KOPT-K1 (cell line): ENCODE measurements around the gene FNIP2.
"Not testable (repeated sequence)": the region's sequence is repeated elsewhere in the genome, so short reads cannot be mapped to it uniquely, and the experiment has no call there.

ENCODE experiments used
- H3K27ac ChIP-seq: fragments of 200-600 bp; sonication (generic); 2 replicates; pipeline ENCODE4 v1.5.1; 2016; ENCODE audit warnings: antibody characterized with exemption, mild to moderate bottlenecking, low read depth, low read length; ENCODE audit not compliant: poor library complexity, severe bottlenecking
- H3K36me3 ChIP-seq: fragments of 200-600 bp; sonication (generic); 2 replicates; pipeline ENCODE4 v1.5.1; 2017; ENCODE audit warnings: antibody characterized with exemption, mild to moderate bottlenecking, low read length, moderate library complexity; ENCODE audit not compliant: insufficient read depth
- H3K9me3 ChIP-seq: fragments of 200-600 bp; sonication (generic); 2 replicates; pipeline ENCODE4 v1.5.1; 2017; ENCODE audit warnings: antibody characterized with exemption, low read length, mild to moderate bottlenecking; ENCODE audit not compliant: insufficient read depth, poor library complexity, severe bottlenecking

Gene FNIP2

DNA sequence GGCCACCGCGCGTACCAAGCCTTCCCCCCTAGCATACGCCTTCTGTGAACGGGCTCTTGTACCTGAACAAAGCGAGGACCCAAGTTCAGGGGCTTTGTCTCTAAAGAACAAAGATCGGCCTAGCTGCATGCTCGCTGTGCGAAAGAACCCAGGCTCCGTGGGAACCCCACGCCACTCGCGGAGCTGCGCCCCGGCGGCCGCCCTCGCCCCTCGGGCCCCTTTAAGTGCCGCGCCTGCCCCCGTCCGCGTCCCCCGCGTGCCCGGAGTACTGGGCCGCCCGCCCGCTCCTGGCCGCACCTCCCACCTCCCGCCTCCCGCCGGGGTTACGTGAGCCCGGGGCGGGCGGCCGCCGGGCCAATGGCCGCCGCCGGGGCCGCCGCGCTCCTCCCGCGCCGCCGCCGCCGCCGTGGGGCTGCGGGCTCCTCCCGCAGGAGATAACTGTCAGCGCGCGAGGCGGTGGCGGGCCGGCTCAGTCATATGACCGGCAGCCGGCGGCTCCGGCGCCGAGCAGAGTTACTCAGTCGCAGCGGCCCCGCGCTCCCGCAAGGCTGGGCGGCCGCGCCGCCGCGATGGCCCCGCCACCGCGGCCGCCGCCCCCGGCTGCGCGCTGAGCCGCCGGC is at the start of gene FNIP2:
TSS of gene FNIP2 (plus strand) at position 472 of the 620 bp plus-strand sequence. CDS start 187 bp downstream, outside the sequence.
- Histone ChIP-seq H3K9me3 (no peaks in the 10 kb centered on the region), H3K27ac (peak within 1 kb of the TSS; percentile 56), H3K36me3 (no peaks in the 10 kb centered on the region)

GRCh38 chr4:158721680-158722079 is 47.1 kb upstream of the FNIP2 start:
- H3K9me3 ChIP-seq: no peaks in the 10 kb centered on the region
- H3K36me3 ChIP-seq: peaks cover 47% of the 10 kb centered on the region
- no peak overlapping the region for H3K27ac ChIP-seq

DNA sequence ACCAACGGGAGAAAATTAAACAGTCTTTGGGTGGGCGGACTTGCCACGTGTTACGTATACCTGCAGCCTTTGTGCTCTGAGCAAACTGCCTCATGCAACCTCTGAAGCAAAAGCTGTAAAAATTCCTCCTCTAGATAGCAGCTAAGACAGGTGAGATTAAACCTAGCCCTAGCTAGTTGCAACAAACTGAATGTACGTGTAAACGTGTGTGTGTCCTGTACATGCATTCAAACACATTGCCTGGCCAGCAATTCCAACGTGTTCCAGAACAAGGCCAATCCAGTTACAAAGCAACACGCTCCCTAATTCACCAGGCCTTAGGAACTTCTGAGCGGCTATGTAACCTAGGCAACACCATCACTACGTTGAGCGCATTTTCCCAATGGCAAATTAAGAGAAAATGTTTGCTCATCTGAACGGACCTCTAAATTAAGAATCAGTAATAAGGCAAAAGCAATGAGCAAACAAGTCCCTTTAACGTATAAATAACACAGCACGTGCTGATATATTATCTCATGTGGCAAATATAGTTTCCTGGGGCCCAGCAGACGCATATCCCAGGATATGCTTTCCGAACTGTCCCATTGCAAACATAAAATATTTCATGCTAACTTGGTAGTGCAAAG is 46.4 kb upstream of the FNIP2 start:
- Histone ChIP-seq H3K36me3 (peaks cover 40% of the 10 kb centered on the region), H3K9me3 (no peaks in the 10 kb centered on the region), H3K27ac (peak overlapping the region; percentile 71)

DNA sequence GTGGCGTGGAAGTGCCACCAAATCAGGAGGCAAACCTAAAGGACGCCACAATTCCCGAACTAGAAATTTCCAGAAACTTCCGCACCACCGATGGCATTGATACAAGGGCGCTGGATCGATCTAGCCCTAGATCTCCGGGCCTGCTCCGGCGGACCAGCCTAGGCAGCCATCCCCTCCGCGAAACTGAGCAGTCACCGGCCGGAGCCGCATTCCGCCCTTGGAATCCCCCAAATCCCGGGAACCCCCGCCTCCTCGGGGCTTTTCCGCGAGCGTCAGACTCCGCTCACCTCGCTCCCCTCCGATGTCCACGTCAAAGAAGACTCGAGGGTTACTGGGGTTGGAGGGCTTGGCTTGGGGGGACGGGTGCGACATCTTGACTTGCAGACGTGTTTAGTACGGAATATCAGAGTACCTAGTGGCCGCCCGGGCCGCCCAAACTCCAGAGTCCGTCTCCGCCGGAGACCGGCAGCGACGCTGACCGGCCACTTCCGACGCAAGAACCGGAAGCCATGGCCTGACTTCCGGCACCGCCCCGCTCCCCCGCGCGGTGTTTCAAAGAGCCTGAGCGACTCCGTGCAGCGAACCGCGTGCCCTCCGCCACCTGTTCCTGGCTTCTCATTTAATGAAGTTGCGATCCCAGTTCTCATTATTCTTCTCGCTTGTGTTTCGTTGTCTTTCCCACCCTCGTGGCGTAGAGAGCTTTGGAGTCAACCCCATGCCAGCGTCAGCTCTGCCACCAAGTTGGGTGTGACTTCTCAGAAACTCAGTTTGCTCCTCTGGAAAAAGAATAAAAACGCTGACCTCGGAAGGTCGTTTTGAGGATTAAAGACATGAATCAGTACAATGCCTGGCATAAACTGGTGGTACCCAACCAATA is 45.7 kb upstream of the FNIP2 start, which contains the start of gene PPID:
TSS of gene PPID (minus strand) at position 480 of the 877 bp plus-strand sequence. CDS start at position 372, 108 bp downstream.
- H3K27ac ChIP-seq: peak within 1 kb of the TSS; percentile 71
- peaks cover 32% of the 10 kb centered on the region for H3K36me3 ChIP-seq

GRCh38 chr4:158724637-158725036 is 44.2 kb upstream of the FNIP2 start:
- Histone ChIP-seq H3K27ac (no peak overlapping the region), H3K36me3 (peaks cover 17% of the 10 kb centered on the region), H3K9me3 (no peaks in the 10 kb centered on the region)

More for the DNA sequence above, 45.7 kb upstream of the FNIP2 start, which contains the start of gene PPID:
- H3K9me3 ChIP-seq: no peaks in the 10 kb centered on the region

- no peak overlapping the region for H3K27ac ChIP-seq
- no peaks in the 10 kb centered on the region for H3K9me3 ChIP-seq
- no peaks in the 10 kb centered on the region for H3K36me3 ChIP-seq
Observed at GRCh38 chr4:158726633-158727032, 42.2 kb upstream of the FNIP2 start.

GRCh38 chr4:158728236-158728635 is 40.6 kb upstream of the FNIP2 start:
- Histone ChIP-seq H3K27ac (no peak overlapping the region), H3K36me3 (no peaks in the 10 kb centered on the region), H3K9me3 (no peaks in the 10 kb centered on the region)

- H3K9me3 ChIP-seq: no peaks in the 10 kb centered on the region
- no peak overlapping the region for H3K27ac ChIP-seq
- H3K36me3 ChIP-seq: no peaks in the 10 kb centered on the region
Observed at GRCh38 chr4:158729716-158730559, 38.9 kb upstream of the FNIP2 start.

GRCh38 chr4:158738866-158739265 is 30.0 kb upstream of the FNIP2 start:
- H3K27ac ChIP-seq: no peak overlapping the region

DNA sequence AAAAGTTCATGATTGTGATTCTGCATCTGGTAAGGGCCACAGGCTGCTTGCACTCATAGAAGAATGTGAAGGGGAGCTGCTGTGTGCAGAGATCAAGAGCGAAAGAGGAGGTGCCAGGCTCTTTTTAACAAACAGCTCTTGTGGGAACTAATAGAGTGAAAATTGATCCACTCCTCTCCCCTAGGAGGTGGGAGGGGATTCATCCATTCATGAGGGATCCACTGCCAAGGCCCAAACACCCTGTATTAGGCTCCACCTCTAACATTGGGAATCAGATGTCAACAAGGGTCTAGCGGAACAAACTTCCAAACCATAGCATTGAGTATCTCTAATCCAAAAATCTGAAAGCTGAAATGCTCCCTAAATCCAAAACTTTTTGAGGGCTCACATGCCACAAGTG is 29.2 kb upstream of the FNIP2 start:
- H3K9me3 ChIP-seq: no peaks in the 10 kb centered on the region
- H3K36me3 ChIP-seq: no peaks in the 10 kb centered on the region
- no peak overlapping the region for H3K27ac ChIP-seq

More at GRCh38 chr4:158738866-158739265, 30.0 kb upstream of the FNIP2 start:
- H3K36me3 ChIP-seq: no peaks in the 10 kb centered on the region
- no peaks in the 10 kb centered on the region for H3K9me3 ChIP-seq

DNA sequence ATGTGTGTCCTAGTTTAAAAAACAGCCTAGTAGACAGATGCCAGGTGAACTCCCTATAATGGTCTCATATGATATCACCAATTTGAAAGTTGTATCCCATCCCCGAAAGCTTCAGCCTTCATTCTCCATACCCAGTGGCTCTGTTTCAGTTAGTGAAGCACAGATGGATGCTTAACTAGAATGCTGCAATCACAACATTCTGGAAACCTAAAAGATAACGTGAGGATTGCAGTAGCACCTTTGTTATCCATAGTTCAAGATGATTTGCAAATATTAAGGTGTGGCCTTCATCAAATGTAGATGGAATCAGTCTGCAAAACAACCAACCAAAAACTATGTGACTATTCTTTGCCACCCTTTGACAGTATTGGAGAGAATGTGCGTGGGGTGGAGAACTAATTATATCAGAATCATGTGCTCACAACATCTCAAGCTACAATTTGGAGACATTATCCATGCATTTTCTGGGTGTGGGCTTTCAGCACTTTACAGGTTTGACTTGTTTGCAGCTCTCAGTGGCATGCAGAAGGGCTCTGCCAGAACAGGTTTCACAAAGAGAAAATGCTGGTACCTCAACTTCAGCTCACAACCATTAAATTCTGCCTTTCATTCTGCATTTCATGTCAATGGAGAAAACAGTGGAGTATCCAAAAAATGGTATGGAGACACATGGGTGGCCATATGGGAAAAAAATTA is 27.4 kb upstream of the FNIP2 start:
- H3K36me3 ChIP-seq: no peaks in the 10 kb centered on the region
- no peak overlapping the region for H3K27ac ChIP-seq
- H3K9me3 ChIP-seq: no peaks in the 10 kb centered on the region

- H3K9me3 ChIP-seq, H3K36me3 ChIP-seq, H3K27ac ChIP-seq: not testable (repeated sequence)
Observed at GRCh38 chr4:158746537-158746936, 22.3 kb upstream of the FNIP2 start.

GRCh38 chr4:158750379-158750778 is 18.4 kb upstream of the FNIP2 start:
- H3K36me3 ChIP-seq: no peaks in the 10 kb centered on the region
- no peak overlapping the region for H3K27ac ChIP-seq
- peaks cover 3% of the 10 kb centered on the region for H3K9me3 ChIP-seq
